Globus pallidus (tissue), 1 donor: ENCODE results near the gene FNTB.

ENCODE experiments used
- DNase-seq: peaks from one replicate; pipeline ENCODE4 v3.0.0-alpha.2; 2015; ENCODE audit warnings: low spot score

Gene FNTB

DNA sequence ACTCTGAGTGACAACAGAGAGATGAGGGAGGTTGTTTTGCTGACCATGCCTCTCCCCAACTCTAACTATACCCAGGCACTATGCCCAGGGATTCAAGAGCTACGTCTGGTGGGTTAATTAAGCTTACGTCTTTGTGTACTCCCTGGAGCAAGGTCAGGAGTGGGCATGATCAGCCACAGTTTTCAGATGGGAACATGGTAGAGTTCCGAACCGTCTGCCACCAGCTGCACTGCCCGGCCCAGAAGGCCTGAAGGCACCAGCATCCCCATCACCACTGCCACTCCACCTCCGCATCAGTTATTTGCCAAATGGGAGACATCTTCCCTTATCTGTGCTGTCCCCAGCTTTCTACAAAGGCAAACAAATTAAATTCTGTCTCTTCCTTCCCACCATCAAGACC is 33.0 kb upstream of the FNTB start:
- DNase-seq: no peak

DNA sequence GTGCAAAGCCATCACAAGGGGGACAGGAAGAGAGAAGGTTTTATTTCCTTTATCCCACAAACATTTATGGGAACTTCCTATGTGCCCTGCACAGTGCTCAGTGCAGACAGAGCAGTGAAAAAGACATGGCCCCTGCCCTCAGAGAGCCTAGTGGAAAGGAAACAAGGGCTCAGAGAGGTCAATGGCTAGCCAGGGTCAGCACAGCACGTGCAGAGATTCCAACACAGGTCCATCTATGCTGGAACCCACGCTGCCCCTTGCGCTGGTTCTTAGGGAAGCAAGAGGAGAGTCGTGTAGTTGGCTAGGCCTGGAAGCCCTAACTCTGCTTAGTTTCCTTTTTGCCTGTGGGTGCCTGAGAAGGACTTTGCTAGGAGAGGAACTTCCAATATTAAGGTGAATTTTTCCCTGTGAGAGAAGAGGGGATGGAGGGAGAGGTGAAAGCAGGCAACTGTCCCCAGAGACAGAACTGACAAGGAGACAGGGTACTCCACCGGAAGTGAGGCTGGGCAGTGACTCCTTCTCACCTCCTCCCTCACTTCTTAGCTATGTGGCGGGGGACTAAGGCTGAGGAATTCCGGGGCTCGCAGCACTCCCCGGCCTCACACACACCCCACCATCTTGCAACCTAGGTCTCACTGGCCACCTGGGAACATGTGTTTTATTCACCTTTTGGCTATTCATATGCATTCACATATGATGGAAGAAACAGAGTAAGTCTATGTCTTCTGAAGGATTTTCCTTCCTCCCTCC is 32.0 kb upstream of the FNTB start:
- no peak for DNase-seq

DNA sequence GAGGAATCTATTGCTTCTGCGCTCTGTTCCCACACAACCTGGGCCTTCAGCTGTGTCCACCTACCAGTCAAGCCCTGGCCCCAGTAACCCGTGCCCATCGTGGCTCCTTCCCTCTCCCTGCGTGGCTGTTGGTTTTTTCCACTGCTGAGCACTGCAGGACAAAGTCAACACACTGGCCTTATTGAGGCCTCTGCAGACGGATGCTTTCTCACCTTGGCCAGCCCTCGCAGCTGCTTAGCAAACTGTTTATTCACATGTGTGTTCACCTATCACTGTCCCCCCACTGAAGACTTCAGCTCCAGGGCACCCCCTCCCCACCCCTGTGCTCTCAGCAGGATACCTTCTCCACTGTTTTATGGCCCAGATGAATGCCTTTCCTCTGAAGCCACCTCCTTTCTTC is 31.4 kb upstream of the FNTB start:
- no peak for DNase-seq

DNA sequence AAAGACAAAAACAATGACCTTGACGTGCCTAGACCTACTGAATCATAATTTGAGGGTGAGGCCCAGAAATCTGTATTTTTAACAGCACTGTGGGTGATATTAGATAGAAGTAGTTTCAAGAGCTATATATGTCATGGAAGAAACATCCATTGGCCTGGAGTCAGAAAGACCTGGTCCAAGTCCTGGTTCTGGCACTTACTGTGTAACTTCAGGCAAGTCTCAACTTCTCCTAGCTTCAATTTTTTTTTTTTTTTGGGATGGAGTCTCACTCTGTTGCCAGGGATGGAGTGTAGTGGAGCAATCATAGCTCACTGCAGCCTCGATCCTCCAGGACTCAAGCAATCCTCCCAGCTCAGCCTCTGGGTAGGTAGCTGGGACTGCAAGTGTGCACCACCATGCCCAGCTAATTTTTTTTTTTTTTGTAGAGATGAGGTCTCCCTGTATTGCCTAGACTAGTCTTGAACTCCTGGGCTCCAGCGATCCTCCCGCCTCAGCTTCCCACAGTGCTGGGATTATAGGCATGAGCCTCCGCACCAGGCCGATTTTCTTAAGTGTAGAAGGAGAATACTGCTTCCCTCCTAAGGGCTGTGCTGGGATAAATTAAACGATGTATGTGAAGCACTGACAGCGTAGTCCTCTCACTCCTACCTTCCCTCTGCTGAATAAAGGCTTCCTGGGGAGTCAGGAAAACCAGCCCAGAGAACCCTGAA is 29.8 kb upstream of the FNTB start:
- DNase-seq: no peak

DNA sequence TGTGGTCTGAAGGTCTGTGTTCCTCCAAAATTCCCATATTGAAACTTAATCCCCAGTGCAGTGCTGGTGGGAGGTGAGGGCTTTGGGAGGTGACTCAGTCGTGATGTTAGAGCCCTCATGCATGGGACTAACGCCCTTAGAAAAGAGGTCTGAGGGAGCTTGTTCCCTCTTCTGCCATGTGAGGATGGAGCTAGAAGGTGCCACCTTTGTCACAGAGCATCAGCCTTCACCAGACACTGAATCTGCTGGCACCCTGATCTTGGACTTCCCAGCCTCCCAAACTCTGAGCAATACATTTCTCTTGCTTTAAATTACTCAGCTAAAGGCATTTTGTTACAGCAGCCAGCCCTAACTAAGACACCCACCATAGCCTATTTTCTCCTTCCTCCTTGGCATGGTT is 28.5 kb upstream of the FNTB start:
- no peak for DNase-seq

DNA sequence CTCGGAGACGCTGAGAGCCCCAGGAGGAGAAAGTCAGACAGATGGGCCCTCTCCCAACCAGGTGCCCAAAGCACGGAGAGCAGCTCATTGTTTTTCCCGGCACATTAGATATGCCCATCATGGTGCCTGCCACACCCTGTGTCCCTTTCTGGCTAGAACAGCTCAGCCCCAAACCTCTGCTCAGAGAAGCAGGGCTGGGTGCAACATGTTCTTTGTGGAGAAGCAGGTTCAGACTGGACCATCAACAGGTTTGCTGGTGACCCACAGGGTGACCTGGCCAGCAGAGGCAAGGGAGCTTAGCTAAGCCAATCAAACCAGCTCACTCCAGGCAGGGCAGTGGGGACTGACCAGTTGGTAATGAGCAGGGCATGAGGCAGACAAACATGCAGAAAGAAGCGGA is 28.0 kb upstream of the FNTB start:
- no peak for DNase-seq

DNA sequence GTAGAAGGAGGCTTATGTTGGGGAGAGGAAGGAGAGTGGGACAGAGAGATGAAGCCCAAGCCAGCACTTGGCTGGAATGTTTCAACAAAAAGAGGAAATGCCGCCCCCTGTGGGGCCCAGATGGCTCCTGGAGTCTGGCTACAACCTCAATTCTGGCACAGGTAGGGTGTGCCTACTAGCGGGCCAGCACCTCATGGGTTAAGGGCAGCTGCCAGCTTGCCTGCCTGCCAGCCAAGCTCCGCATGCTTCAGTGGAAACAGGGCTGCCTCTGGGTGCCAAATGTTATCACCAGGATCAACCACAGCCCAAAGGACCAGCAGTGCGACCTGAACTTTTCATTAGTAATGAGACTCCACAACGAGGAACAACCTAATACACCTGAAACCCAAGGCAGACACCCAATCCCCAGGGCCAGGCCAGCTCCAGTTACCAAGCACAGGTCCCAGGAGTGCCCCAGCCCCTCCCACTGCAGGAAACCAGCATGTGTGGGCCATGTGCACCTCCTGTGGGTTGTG is 25.9 kb upstream of the FNTB start:
- no peak for DNase-seq

DNA sequence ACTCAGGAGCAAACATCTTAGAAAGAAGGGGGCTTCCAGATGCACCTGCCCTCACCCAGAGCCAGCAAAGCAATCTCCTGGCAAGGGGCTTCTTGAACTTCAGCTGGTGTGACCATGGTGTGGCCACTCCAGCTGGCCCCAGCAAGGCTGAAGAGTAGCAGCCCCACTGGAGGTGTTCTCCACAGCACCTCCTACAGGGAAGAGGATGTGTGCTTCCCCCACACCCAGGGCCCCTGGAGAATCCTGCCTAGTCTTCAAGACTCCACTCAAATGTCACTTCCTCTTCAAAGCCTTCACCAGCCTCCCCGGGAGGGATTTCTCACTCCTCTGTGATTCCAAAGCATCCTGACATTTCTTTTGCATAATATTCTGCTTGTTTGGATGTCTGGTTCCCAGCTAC is 23.1 kb upstream of the FNTB start:
- no peak for DNase-seq

DNA sequence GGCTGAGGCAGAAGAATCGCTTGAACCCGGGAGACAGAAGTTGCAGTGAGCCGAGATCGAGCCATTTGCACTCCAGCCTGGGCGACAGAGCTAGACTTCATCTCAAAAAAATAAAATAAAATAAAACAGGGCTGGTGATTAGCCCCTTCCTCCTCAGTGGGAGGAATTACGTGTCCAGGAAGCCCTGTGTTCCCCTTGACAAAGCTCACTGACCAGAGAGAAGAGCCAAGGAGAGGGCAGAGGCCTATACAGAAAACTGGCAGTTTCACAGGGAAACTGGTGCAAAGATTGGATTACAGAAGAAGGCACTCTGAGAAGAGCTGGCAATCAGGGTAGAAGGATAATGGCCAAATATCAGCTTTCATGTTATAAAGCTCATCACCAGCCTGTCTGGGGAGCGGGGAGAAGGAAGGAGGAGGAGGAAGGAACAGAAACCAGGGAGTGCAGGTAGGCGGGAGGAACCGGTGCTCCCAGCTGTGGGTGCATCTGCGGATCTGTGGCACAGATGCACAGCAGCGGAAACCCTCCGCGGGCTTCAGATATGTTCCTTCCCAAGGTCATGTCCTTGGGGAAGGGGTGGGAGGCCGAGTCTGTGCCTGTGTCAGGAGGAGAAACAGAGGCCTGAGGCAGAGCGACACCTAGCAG is 21.2 kb upstream of the FNTB start:
- no peak for DNase-seq

DNA sequence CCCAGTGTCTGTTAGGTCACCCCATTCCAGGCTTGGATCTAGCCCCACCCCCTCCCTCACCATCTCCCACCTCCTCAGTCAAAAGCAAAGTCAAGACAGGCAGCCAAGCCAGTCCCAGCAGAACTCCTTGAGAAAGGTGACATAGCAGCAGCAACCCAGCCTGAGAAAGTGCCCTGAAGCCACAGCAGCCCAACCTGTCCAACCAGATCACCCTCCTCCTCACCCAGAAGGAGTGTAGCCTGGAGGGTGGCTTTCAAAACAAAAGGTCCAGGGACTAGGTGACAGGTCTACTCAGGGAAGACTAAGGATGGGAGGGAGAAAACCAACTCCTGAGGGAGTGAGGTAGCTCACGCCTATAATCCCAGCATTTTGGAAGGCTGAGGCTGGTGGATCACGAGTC is 19.7 kb upstream of the FNTB start:
- no peak for DNase-seq

DNA sequence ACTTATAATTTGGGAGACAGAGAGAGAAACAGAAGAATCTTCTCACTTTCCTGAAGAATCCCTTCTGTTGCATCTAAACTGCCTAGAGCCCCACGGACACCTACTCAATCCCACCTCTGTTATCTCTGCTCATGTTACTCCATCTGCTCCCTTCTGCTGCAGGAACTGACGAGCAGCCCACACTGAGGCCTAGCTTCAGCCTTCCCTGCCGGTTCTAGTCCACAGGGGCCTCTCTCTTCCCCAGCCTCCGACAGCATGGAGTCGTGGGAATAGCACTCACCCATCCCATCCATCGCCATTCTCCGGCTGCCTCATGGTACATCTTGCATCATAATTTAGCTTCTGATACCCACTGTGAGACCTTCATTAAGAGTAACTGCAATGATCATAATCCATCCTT is 18.5 kb upstream of the FNTB start:
- no peak for DNase-seq

DNA sequence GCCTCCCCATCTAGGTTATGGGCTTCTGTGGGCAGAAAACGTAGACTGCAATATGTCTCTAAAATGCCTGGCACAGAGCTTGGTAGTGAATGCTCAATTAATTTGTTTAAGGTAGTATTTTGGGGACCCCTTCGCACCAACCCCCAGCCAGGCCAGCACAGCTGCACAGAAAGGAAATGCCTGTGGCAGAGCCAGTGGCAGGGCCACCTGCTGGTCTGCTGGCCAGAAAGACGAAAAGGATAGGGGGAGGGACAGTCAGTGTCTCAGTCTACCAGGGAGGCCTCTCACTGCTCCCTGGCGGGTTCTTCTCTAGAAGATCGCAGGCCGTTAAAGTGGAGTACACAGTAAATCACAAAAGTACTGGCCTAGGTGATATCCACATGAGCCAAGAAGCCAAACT is 18.0 kb upstream of the FNTB start:
- no peak for DNase-seq

DNA sequence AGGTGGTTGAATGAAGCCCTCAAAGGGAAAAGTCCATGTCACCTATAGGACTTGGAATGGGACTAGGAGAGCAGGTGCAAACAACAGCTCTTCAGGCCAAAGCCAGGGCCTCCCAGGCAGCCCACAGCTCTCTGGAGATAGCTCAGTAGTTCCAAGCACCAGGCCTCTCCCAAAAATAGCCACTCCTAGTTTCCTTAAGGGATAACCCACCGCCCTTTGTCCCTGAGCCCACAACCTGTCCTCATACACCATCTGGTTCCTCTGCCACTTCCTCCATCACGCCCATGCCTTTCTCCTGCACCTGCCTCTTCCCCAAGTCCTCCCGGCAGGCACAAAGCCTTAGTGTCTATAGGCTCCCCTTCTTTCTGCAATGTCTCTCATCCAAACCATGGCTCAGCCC is 16.7 kb upstream of the FNTB start:
- DNase-seq: no peak

DNA sequence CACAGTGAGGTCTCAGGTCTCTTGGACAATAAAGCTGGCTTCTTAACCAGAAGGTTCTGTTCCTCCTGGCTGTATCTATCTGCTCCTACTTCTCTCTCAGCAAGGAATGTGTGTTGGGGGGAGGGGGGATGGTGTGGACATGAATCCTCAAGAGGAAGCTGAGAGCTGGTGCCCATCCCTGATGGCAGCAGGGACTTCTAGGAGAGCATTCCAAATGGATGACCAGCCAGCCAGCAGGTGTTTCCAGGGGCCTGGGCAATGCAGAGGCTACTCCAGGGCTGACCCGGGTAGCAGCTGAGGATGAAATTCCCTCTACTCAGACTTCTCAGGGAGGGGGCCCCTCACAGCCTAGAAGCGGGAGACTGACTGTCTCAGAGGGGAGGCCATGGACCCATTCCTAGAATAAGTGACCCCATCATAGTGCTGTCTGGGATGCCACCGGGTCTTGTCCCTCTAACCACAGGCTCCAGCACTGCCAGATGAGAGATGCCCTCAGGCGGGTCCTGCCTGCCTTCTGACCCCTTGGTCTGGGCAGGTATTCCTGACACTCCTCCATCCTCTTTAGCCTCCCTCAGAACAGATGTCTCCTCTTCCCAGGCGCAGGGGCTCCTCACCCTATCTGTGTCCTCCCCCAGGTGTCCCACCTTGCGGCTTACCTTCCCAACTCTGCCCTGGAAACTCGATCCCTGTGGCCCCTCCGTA is 15.8 kb upstream of the FNTB start:
- DNase-seq: no peak

DNA sequence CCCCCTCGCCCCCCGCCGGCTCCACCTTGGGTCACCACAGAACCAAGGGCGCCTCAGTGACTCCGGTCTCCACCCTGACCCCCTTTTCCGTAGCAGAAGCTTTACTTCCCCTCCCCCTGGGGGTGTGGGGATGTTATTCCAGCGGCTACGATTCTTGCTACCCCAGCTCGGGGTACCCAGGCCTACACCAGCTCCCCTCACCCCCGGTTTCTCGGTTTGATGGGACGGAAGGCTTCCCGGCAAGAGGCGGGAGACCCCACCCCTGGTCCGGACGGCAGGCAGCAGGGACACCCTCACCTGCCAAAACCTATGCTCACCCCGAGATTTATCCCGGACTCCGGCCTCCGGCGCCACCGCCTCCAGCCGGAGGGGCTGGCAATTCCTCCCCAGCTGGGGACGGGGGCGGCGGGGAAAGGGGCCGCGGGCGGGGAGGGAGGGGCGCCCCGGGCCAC is 15.2 kb upstream of the FNTB start:
- DNase-seq: no peak

DNA sequence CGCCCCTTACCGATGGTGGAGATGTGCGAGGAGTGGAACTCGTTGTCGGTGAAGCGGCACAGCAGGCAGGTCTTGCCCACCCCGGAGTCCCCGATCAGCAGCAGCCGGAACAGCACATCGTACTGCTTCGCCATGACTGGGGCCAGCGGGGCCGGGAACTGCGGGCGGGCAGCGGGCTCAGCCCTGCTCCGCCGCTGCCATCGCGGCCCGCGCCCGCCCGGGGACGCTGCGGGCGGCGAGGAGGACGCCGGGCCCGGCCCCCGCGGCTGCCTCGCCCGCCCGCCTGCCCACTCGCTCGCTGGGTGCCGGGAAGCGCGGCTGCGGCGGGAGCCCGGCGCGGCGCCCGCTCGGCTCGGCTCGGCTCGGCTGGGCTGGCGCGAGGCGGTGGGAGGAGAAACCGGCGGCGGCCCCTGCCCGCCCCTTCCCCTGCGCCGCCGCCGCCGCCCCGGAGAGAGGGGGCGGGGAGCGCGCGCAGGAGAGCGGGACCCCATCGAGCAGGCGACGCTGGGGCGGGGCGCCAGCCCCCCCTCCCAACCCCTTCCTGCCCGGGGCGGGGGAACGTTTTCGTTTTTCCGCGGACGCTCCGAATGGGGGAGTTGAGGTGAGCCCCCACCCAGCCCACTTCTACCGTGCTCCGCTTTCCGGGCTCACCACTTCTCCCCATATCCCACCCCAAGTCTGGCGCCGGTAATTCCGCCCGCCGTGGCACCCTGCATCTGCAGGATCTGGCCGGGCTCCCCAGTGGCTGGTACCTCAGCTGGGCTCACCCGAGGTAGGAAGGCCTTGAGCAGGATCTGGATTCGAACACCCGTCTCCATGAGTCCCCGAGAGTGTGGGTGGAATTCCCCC is 14.5 kb upstream of the FNTB start, which contains the start of gene RAB15:
RAB15 (minus strand) TSS at position 394 of the 849 bp plus-strand sequence; CDS start at position 134, 260 bp downstream.
- no peak for DNase-seq

DNA sequence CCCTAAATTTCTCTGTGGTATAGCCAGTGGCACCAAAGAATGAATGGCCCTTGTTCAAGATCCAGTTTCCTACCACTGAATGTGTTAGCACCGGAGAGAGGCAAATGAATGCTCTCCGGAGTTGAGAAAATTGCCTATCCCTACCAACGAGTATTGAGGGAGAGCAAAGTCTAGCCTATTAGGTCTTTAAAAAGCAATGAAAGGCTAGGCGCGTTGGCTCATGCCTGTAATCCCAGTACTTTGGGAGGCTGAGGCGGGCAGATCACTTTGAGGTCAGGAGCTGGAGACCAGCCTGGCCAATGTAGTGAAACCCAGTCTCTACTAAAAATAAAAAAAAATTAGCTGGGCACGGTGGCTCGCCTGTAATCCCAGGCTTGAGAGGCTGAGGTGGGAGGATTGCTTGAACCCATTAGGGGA is 13.7 kb upstream of the FNTB start:
- DNase-seq: no peak

DNA sequence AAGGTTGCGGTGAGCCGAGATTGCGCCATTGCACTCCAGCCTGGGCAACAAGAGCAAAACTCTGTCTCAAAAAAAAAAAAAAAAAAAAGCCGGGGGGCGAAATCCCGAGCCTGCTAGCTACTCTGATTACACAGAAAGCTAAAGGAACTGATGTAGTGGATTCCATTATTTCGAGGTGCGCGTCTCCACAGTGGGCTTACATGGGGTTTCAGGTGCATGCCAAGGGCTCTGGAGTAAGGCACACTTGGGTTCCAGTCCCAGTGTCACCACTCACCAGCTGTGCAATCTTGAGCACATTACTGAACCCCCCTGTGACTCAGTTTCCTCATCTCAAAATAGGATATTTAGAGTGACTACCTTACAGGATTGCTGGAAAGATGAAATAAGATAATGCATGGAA is 12.9 kb upstream of the FNTB start:
- no peak for DNase-seq

DNA sequence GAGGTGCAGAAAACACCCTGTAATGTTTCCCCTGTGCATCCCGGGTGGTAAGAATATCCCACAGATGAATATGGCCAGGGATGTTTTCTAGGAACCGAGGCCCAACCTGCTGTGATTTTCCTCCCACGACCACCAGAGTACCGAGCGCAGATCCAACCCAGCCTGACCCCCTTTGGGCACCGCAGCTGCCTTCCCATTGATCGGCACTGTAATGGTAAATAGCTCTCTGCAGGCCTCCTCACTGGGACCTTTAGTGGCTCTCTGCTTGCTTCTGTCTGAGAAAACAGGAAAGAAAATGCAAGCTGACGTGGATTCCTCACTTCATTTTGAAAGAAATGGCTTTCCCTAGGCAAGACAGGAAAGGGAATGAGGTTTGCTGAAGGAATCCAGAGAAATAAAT is 12.1 kb upstream of the FNTB start:
- DNase-seq: no peak

DNA sequence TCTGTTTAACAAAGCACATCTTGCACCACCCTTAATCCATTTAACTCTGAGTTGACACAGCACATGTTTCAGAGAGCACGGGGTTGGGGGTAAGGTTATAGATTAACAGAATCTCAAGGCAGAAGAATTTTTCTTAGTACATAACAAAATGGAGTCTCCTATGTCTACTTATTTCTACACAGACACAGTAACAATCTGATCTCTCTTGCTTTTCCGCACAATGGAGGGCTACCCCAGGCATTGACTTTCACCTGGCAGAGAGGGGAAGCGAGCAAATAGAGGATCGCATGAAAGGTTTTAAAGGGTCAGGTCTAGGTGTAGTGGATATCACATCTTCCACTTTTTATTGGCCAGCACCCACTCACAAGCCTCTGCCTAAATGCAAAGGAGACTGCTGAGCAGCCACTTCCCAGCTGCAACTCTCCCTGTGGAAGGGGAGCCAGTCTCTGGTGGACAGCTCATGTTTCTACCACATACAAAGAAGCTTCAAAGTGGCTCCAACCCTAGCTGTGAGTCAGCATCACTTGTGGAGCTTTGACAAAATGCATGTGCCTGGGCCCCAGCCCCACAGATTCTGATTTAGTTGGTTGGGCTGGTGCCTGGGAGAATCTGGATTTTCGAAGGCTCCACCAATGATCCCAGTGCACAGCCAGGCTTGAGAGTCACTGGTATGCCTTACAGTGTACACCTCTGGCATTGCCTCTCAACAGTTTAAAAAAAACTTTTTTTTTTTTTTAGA is 7.2 kb upstream of the FNTB start:
- DNase-seq: no peak
